Thyroid gland (tissue), 4 donors: ENCODE measurements around the gene GDPD5. TPM values are rescaled to one million over a fixed set of nuclear protein-coding genes. Genes with fewer than 3 reads are reported as not detected.
A peak's percentile ranks its signal among the peaks of the same experiment; 100 is the strongest.

ENCODE experiments used
- DNase-seq, 2 donors: peaks; one replicate each; pipeline ENCODE4 v3.0.0-alpha.2; 2019
- H3K27ac ChIP-seq, 3 donors: fragments of 200-600 bp; sonication (generic); 1 replicate in 2 of 3; 2 replicates in 1 of 3; pipeline ENCODE4 v1.5.1; 2016 to 2019; ENCODE audit warnings: mild to moderate bottlenecking in 1 of 3, moderate library complexity in 1 of 3
- H3K27me3 ChIP-seq: fragments of 200-600 bp; sonication (generic); one replicate; pipeline ENCODE4 v1.5.1; 2019
- H3K36me3 ChIP-seq, 2 donors: fragments of 200-600 bp; sonication (generic); one replicate each; pipeline ENCODE4 v1.5.1; 2016 to 2019
- H3K4me1 ChIP-seq, 2 donors: fragments of 200-600 bp; sonication (generic); one replicate each; pipeline ENCODE4 v1.5.1; 2017 to 2019
- H3K4me3 ChIP-seq, 3 donors: fragments of 200-600 bp; sonication (generic); replicated peaks in 1 of 3; 1 replicate in 2 of 3; 2 replicates in 1 of 3; pipeline ENCODE4 v1.5.1; 2016; ENCODE audit warnings: mild to moderate bottlenecking in 1 of 3
- H3K9me3 ChIP-seq: fragments of 200-600 bp; sonication (generic); one replicate; pipeline ENCODE4 v1.5.1; 2017
- CTCF ChIP-seq, 6 experiments: fragments of 200-600 bp in 3 of 6; fragments of 450-650 bp in 3 of 6; sonication (generic) in 3 of 6; IDR thresholded peaks; one replicate each; pipeline ENCODE4 v1.5.1; 2016 to 2019; ENCODE audit warnings: antibody characterized with exemption in 6 of 6, mild to moderate bottlenecking in 2 of 6, inconsistent platforms in 1 of 6, moderate library complexity in 1 of 6
- POLR2A ChIP-seq, 2 donors: fragments of 450-650 bp; IDR thresholded peaks; one replicate each; pipeline ENCODE4 v1.6.1; 2017; ENCODE audit warnings: antibody characterized with exemption in 2 of 2, mild to moderate bottlenecking in 2 of 2, moderate library complexity in 1 of 2
- WGBS, 2 donors: methylation state at CpG; one replicate each; pipeline ENCODE4 v1.1.5; 2017; 5-methylcytosine and 5-hydroxymethylcytosine counted together
- intact Hi-C: fragments of 100-400 bp; cut with DNase I; formaldehyde crosslinking; loops from one replicate; pipeline ENCODE4 v1.15.1; 2023
- total RNA-seq, 4 donors: library from RNA; depleted of rRNA; stranded (reverse); fragments of >200 nt; gene quantifications; one replicate each; pipeline ENCODE4 v1.2.3, GENCODE V29; 2016

The GDPD5 gene
- total RNA-seq, 4 donors from 2014 or later: 5.6 to 6.4 (median 6.1) TPM

GRCh38 chr11:75530577-75530976 lies 4.8 kb upstream of the GDPD5 start:
- intact Hi-C loops: loop anchor here (2.0 kb wide), 1 partner anchor 86 kb away; no protein-coding TSS in a partner anchor
- TF ChIP-seq POLR2A (IDR thresholded peaks at IDR 0.05) (no peak), CTCF (IDR thresholded peaks at IDR 0.05) (no peak)
- Histone ChIP-seq H3K27ac (no peak overlapping the region), H3K4me3 (no peak overlapping the region), H3K36me3 (no peaks in the 10 kb centered on the region), H3K9me3 (no peaks in the 10 kb centered on the region), H3K4me1 (peaks cover 0 to 7% of the 10 kb centered on the region in 2 donors), H3K27me3 (no peaks in the 10 kb centered on the region)
- no peak for DNase-seq
- WGBS, 2 donors: 59 to 67% methylated on average over 3 of the region's 3 CpGs

- Histone ChIP-seq H3K27me3 (no peaks in the 10 kb centered on the region), H3K4me3 (no peak overlapping the region), H3K9me3 (no peaks in the 10 kb centered on the region), H3K4me1 (peaks cover 6 to 20% of the 10 kb centered on the region in 2 donors), H3K27ac (no peak overlapping the region), H3K36me3 (no peaks in the 10 kb centered on the region)
- intact Hi-C loops: loop anchor here (5.0 kb wide), 1 partner anchor 131 kb away; the partner anchor contains the start of gene RPS3
- WGBS, 2 donors: 65 to 69% methylated on average over 10 of the region's 10 CpGs
- TF ChIP-seq CTCF (IDR thresholded peaks at IDR 0.05) (no peak), POLR2A (IDR thresholded peaks at IDR 0.05) (no peak)
- no peak for DNase-seq
Observed at GRCh38 chr11:75527938-75528735, 2.4 kb upstream of the GDPD5 start.

GRCh38 chr11:75527130-75527529 lies 1.4 kb upstream of the GDPD5 start:
- Histone ChIP-seq H3K27ac (no peak overlapping the region), H3K27me3 (no peaks in the 10 kb centered on the region), H3K36me3 (no peaks in the 10 kb centered on the region), H3K4me3 (no peak overlapping the region), H3K4me1 (peaks cover 6 to 18% of the 10 kb centered on the region in 2 donors), H3K9me3 (no peaks in the 10 kb centered on the region)
- WGBS, 2 donors: 91 to 94% methylated on average over 5 of the region's 5 CpGs
- intact Hi-C loops: loop anchor here (5.0 kb wide), 1 partner anchor 130 kb away; the partner anchor contains the start of gene RPS3
- no peak for TF ChIP-seq POLR2A (IDR thresholded peaks at IDR 0.05)
- TF ChIP-seq CTCF (IDR thresholded peaks at IDR 0.05): no peak
- DNase-seq: no peak

- 5 to 7% methylated on average over 16 to 21 of the region's 21 CpGs for WGBS, 2 donors
- H3K4me3 ChIP-seq: peak overlapping the region in 2 of 3 donors; percentile 22 to 51
- no peaks in the 10 kb centered on the region for H3K9me3 ChIP-seq
- H3K27ac ChIP-seq: peak overlapping the region in 1 of 3 donors; percentile 57
- intact Hi-C loops: loop anchor here (5.0 kb wide), 1 partner anchor 129 kb away; the partner anchor contains the start of gene RPS3
- no peaks in the 10 kb centered on the region for H3K27me3 ChIP-seq
- DNase-seq: no peak
- H3K36me3 ChIP-seq: no peaks in the 10 kb centered on the region
- TF ChIP-seq CTCF (IDR thresholded peaks at IDR 0.05): no peak
- no peak for TF ChIP-seq POLR2A (IDR thresholded peaks at IDR 0.05)
- peaks cover 6 to 17% of the 10 kb centered on the region in 2 donors for H3K4me1 ChIP-seq
Observed at GRCh38 chr11:75526192-75526541, 426 bp upstream of the GDPD5 start.
